ENCODE measurements around the gene MYO1G.

DNA sequence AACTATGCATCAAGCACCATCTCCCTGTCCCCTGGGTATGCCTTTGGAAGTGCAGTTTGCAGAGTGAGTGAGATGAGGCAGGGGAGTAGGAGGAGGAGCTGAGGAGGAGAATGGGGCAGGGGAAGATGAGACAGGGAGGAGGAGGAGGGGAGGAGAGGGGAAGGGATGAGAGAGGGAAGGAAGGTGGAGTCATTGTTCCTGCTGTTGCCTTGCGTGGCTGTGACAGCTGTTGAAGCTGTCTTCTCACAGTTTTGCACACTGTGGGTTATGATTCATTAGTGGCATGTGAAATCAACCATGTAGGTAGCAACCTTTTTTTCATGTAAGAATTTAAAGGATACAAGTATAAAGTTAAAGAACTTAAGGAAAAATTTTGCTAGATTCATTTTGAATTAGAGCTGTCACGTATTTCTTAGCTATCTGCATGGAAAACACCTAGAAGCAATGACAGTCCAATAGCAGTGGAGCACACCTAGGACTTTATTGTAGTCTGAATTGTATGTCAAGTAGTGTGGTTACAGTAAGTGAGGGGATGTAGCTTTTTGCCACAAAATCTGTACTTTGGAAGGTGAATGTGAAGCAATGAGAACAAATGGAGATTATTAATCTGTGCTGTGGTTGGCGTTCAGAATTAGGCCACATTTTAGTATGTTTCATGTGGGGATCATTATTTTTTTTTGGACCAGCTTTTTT, 42.9 kb upstream of the MYO1G start:
- no peak for TF ChIP-seq POLR2A (IDR thresholded peaks at IDR 0.05; ENCODE audit: low read depth, low read length)
- no peak for TF ChIP-seq POLR2AphosphoS5 (IDR thresholded peaks at IDR 0.05; ENCODE audit: low read depth, low read length)
